Immature natural killer cell (primary cell): ENCODE data around the gene KRT86. TPM values are rescaled to one million over a fixed set of nuclear protein-coding genes. Genes with fewer than 3 reads are reported as not detected.
"Not testable (repeated sequence)": the region's sequence is repeated elsewhere in the genome, so short reads cannot be mapped to it uniquely, and the experiment has no call there.

Source experiments
- DNase-seq, 3 donors: peaks; one replicate each; pipeline ENCODE4 v3.0.0; 2022; ENCODE audit warnings: mixed read lengths in 1 of 3
- H3K27ac Mint-ChIP-seq, 6 donors: one replicate each; pipeline ENCODE4 v1.8.0; 2020; ENCODE audit warnings: mixed read lengths in 6 of 6, mild to moderate bottlenecking in 5 of 6, inconsistent platforms in 4 of 6, moderate library complexity in 3 of 6
- H3K27me3 Mint-ChIP-seq, 3 donors: one replicate each; pipeline ENCODE4 v1.8.0; 2020 to 2021; ENCODE audit warnings: low read depth in 3 of 3, mild to moderate bottlenecking in 3 of 3, mixed read lengths in 3 of 3, moderate library complexity in 3 of 3, inconsistent platforms in 1 of 3
- H3K36me3 Mint-ChIP-seq, 3 donors: one replicate each; pipeline ENCODE4 v1.8.0; 2020; ENCODE audit warnings: mixed read lengths in 3 of 3, inconsistent platforms in 2 of 3, mild to moderate bottlenecking in 2 of 3
- H3K4me1 Mint-ChIP-seq, 2 donors: one replicate each; pipeline ENCODE4 v1.8.0; 2020; ENCODE audit warnings: inconsistent platforms in 2 of 2, mild to moderate bottlenecking in 2 of 2, mixed read lengths in 2 of 2, moderate library complexity in 1 of 2
- H3K4me3 Mint-ChIP-seq, 5 donors: one replicate each; pipeline ENCODE4 v1.8.0; 2020; ENCODE audit warnings: mild to moderate bottlenecking in 5 of 5, mixed read lengths in 5 of 5, inconsistent platforms in 3 of 5, moderate library complexity in 3 of 5
- H3K9me3 Mint-ChIP-seq, 6 donors: one replicate each; pipeline ENCODE4 v1.8.0; 2020; ENCODE audit warnings: mild to moderate bottlenecking in 6 of 6, mixed read lengths in 6 of 6, inconsistent platforms in 4 of 6, moderate library complexity in 3 of 6
- polyA plus RNA-seq, 3 donors: library from polyadenylated mRNA; unstranded; fragments of 300-500 nt; fragmentation: Illumina TruSeq; gene quantifications; one replicate each; pipeline ENCODE4 v1.2.3, GENCODE V29; 2021

KRT86 gene
- polyA plus RNA-seq, 3 donors from 2014 or later = 6.6 to 13.1 (median 12.5) TPM

GRCh38 chr12:52307836-52308805, 33.7 kb downstream of the KRT86 start:
- Mint-ChIP-seq H3K9me3 (peaks cover 0 to 2% (median 0%) of the 10 kb centered on the region in 6 donors), H3K27ac (peak overlapping the region; percentile 84 to 91 (median 90)), H3K36me3 (no peaks in the 10 kb centered on the region), H3K4me3 (peak overlapping the region; percentile 78 to 87 (median 84)), H3K4me1 (peaks cover 54% of the 10 kb centered on the region in 2 donors), H3K27me3 (peaks cover 14 to 25% (median 24%) of the 10 kb centered on the region in 3 donors)
- DNase-seq = peak; percentile 89 to 91 (median 89)

DNA sequence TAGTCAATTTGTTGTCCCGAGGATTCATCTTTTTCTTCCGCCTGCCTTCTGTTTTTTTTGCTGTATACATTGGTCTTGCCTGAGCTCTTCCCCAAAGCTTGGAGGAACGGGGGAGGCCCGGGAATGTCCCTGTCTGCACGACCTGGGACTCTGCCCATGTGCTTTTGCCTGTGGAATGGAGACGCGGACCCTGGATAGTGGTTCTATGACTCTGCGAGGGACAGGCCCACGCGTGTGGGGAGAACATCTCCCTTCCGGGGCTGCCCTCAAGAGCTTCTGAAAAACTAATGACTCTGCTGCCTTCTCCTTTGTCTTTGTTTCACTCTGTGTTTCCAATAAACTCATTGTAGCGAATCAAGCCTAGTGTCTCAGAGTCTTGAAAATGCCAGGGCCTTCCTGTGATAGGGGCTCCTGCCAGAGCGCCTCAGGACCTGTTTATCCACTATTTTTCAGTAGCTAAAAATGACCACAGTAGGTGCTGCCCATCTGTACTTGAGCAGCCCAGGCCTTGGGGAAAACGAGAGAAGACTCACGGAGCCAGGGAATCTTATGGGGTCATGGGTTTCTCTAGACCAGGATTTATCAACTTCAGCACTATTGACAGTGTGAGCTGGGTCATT, 34.5 kb downstream of the KRT86 start:
- DNase-seq = no peak
- peaks cover 0 to 2% (median 0%) of the 10 kb centered on the region in 6 donors for H3K9me3 Mint-ChIP-seq
- H3K27me3 Mint-ChIP-seq = peaks cover 14 to 26% (median 25%) of the 10 kb centered on the region in 3 donors
- H3K4me3 Mint-ChIP-seq = peak overlapping the region; percentile 78 to 87 (median 84)
- H3K4me1 Mint-ChIP-seq = peaks cover 54% of the 10 kb centered on the region in 2 donors
- no peaks in the 10 kb centered on the region for H3K36me3 Mint-ChIP-seq
- H3K27ac Mint-ChIP-seq = peak overlapping the region; percentile 84 to 91 (median 90)

GRCh38 chr12:52310622-52311284, 36.3 kb downstream of the KRT86 start:
- peaks cover 37 to 43% of the 10 kb centered on the region in 2 donors for H3K4me1 Mint-ChIP-seq
- H3K4me3 Mint-ChIP-seq = no peak overlapping the region
- no peak for DNase-seq
- H3K27me3 Mint-ChIP-seq = peaks cover 7 to 23% (median 22%) of the 10 kb centered on the region in 3 donors
- no peaks in the 10 kb centered on the region for H3K36me3 Mint-ChIP-seq
- peaks cover 0 to 2% (median 0%) of the 10 kb centered on the region in 6 donors for H3K9me3 Mint-ChIP-seq
- H3K27ac Mint-ChIP-seq = peak overlapping the region in 2 of 6 donors; percentile 28 to 77

DNA sequence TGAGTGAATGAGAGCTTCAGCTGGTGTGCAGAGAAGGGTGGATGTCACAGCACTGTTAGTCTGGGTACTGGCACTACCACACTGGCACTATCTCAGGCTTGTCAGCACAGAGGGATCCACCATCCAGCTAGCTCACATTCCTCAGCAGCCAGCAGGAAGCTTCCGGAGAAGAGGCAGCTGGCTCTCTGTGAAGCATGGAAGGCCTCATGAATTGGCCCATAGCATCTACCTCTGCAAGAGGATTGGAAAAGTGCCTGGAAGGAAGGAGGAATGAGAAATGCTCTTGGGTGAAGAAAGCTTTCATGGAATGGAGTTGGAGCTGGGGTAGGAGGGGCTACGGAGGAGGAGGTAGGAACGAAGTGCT, 36.8 kb downstream of the KRT86 start:
- Mint-ChIP-seq H3K4me3 (no peak overlapping the region), H3K27me3 (peaks cover 7 to 23% (median 18%) of the 10 kb centered on the region in 3 donors), H3K9me3 (peaks cover 0 to under 1% (median 0%) of the 10 kb centered on the region in 6 donors), H3K36me3 (no peaks in the 10 kb centered on the region), H3K27ac (peak overlapping the region in 1 of 6 donors; percentile 28), H3K4me1 (peaks cover 32 to 38% of the 10 kb centered on the region in 2 donors)
- no peak for DNase-seq

- H3K27me3 Mint-ChIP-seq = peaks cover 7 to 19% (median 15%) of the 10 kb centered on the region in 3 donors
- H3K4me1 Mint-ChIP-seq = peaks cover 24 to 30% of the 10 kb centered on the region in 2 donors
- peak overlapping the region in 1 of 6 donors; percentile 3 for H3K27ac Mint-ChIP-seq
- DNase-seq = no peak
- no peak overlapping the region for H3K4me3 Mint-ChIP-seq
- no peaks in the 10 kb centered on the region for H3K9me3 Mint-ChIP-seq
- no peaks in the 10 kb centered on the region for H3K36me3 Mint-ChIP-seq
These were observed 37.6 kb downstream of the KRT86 start for GRCh38 chr12:52312086-52312485.

DNA sequence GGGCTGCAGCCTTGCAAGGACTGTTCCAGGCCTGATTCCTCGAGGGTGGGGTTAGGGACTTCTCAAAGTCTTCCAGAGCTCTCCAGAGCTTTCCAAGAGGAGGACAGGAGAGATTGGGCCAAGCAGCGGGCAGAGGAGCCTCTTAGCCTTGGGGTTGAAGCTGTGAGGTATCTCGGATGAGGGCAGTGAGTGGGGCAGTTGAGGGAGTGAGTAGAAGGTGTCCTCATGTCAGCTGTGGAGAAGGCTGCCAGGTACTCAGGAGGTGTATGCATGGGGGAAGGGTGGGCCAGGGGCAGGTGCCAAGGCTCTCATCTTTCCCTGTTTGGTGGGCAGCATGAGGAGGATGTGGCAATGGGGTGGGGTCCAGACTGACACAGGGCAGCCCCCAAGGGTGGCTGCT, 39.0 kb downstream of the KRT86 start:
- H3K9me3 Mint-ChIP-seq = no peaks in the 10 kb centered on the region
- peaks cover 0 to 11% (median 7%) of the 10 kb centered on the region in 3 donors for H3K27me3 Mint-ChIP-seq
- no peak for DNase-seq
- H3K4me1 Mint-ChIP-seq = peaks cover 10 to 16% of the 10 kb centered on the region in 2 donors
- H3K36me3 Mint-ChIP-seq = no peaks in the 10 kb centered on the region
- peak overlapping the region in 1 of 6 donors; percentile 59 for H3K27ac Mint-ChIP-seq
- no peak overlapping the region for H3K4me3 Mint-ChIP-seq

- Mint-ChIP-seq H3K36me3 (no peaks in the 10 kb centered on the region), H3K4me1 (peaks cover 6 to 11% of the 10 kb centered on the region in 2 donors), H3K4me3 (no peak overlapping the region), H3K27me3 (peaks cover 2 to 11% (median 6%) of the 10 kb centered on the region in 3 donors), H3K9me3 (no peaks in the 10 kb centered on the region), H3K27ac (peak overlapping the region in 1 of 6 donors; percentile 80)
- no peak for DNase-seq
These were observed 39.5 kb downstream of the KRT86 start for GRCh38 chr12:52313926-52314325.

DNA sequence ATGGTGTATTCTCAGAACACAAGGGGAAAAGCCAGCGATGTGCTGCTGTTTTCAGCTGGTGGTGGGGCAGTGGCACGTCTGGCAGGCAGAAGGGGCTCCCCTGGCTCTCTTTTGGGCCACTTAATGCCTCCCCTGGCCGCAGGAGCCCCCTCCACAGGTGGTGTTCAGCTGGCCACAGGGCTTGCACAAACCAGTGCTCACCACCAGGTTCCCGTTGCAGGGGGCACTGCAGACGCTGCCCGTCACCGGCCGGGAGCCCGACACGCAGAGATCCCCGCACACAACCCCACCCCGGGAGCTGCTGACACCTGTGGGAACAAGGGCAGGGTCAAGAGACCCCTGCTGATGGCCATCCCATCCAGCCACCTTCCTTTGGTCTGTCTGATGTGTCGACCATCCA, 40.1 kb downstream of the KRT86 start:
- no peaks in the 10 kb centered on the region for H3K36me3 Mint-ChIP-seq
- no peak overlapping the region for H3K4me3 Mint-ChIP-seq
- H3K9me3 Mint-ChIP-seq = no peaks in the 10 kb centered on the region
- no peak overlapping the region for H3K27ac Mint-ChIP-seq
- peaks cover 5 to 11% (median 6%) of the 10 kb centered on the region in 3 donors for H3K27me3 Mint-ChIP-seq
- no peak for DNase-seq
- peaks cover 3 to 6% of the 10 kb centered on the region in 2 donors for H3K4me1 Mint-ChIP-seq

DNA sequence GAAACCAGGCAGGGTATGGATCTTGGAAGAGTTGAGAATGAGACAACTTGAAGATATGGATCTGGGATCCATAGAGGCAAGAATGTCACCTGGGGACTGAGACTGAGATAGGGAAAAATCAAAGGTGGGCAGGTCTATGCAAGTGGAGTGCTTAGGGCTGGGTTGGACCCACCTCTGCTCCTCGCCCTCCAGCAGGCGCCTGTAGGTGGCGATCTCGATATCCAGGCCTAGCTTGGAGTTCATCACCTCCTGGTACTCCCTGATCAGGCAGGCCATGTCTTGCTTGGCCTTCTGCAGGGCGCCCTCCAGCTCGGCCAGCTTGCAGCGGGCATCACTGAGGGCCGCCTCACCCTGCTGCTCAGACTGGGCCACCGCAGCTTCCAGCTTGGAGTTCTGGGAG, 41.3 kb downstream of the KRT86 start:
- not testable (repeated sequence) for DNase-seq, H3K36me3 Mint-ChIP-seq, H3K4me1 Mint-ChIP-seq, H3K9me3 Mint-ChIP-seq, H3K4me3 Mint-ChIP-seq
- peak overlapping the region in 1 of 6 donors; percentile 26 for H3K27ac Mint-ChIP-seq
- H3K27me3 Mint-ChIP-seq = peaks cover 4 to 16% (median 5%) of the 10 kb centered on the region in 3 donors

- H3K4me3 Mint-ChIP-seq = no peak overlapping the region
- H3K36me3 Mint-ChIP-seq = no peaks in the 10 kb centered on the region
- no peak for DNase-seq
- H3K27me3 Mint-ChIP-seq = peaks cover 4 to 13% (median 5%) of the 10 kb centered on the region in 3 donors
- H3K4me1 Mint-ChIP-seq = peaks cover 3 to 6% of the 10 kb centered on the region in 2 donors
- no peaks in the 10 kb centered on the region for H3K9me3 Mint-ChIP-seq
- peak overlapping the region in 1 of 6 donors; percentile 20 for H3K27ac Mint-ChIP-seq
These were observed 41.8 kb downstream of the KRT86 start for GRCh38 chr12:52316290-52316689.

DNA sequence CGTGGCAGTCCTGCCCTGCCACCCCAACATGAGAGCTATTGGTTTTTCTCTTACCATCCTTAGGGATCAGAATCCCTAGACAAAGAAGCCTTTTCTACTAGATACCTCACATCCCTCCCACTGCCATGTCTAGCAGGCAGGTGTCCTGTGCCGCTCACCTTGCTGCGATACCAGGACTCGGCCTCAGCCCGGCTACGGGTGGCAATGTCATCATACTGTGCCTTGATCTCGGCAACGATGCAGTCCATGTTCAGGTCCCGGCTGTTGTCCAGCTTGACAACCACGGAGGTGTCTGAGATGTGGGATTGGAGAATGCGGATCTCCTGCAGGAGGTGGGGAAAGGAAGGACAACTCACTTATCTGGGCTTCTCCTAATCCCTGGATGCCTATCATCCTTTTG, 42.3 kb downstream of the KRT86 start:
- Mint-ChIP-seq H3K27ac (no peak overlapping the region), H3K4me1 (peaks cover 3 to 6% of the 10 kb centered on the region in 2 donors), H3K27me3 (peaks cover 4 to 11% (median 5%) of the 10 kb centered on the region in 3 donors), H3K9me3 (no peaks in the 10 kb centered on the region), H3K36me3 (no peaks in the 10 kb centered on the region), H3K4me3 (no peak overlapping the region)
- no peak for DNase-seq

- Mint-ChIP-seq H3K27me3 (peaks cover 4 to 11% (median 6%) of the 10 kb centered on the region in 3 donors), H3K27ac (no peak overlapping the region), H3K4me3 (no peak overlapping the region), H3K9me3 (no peaks in the 10 kb centered on the region), H3K36me3 (no peaks in the 10 kb centered on the region), H3K4me1 (peaks cover 3 to 6% of the 10 kb centered on the region in 2 donors)
- no peak for DNase-seq
These were observed 43.1 kb downstream of the KRT86 start for GRCh38 chr12:52317468-52318052.
